HepG2 (cell line): ENCODE results near the gene MYADML2. TPM values are rescaled to one million over a fixed set of nuclear protein-coding genes. Genes with fewer than 3 reads are reported as not detected.

Source experiments
- ATAC-seq: fragments of 200-7000 bp; cut with Tn5 transposase; 3 replicates; pipeline ENCODE4 v1.9.1; 2020; ENCODE audit warnings: mild to moderate bottlenecking, moderate library complexity
- BruUV-seq: library from RNA; stranded (reverse); fragments of 400-500 nt; replicated peaks from 2 replicates; lab custom pipeline; 2021; lab: Mats Ljungman, UMichigan
- CTCF ChIA-PET: fragments of 300-600 bp; formaldehyde crosslinking; extraction: SDS; loops from one replicate; lab custom pipeline; 2021; ENCODE audit warnings: low total read pairs, inconsistent platforms, low intra/inter-chr PET ratio; lab: Yijun Ruan, JAX
- POLR2A ChIA-PET: fragments of 350-600 bp; sonication (Branson Sonifier 250); formaldehyde crosslinking; loops from one replicate; lab custom pipeline; 2020; ENCODE audit warnings: antibody characterized with exemption, inconsistent platforms; lab: Yijun Ruan, JAX
- DNase-seq: peaks from one replicate; pipeline ENCODE4 v3.0.0-alpha.2; 2015; ENCODE audit warnings: low spot score
- FAIRE-seq: peaks from 3 replicates; lab custom pipeline; 2011; peaks lifted over from hg19 to GRCh38; lab: Jason Lieb, UNC
- H2AFZ ChIP-seq: one replicate; pipeline ENCODE4 v1.6.1; 2011; ENCODE audit warnings: low read length, inconsistent platforms
- H3K27ac ChIP-seq: fragments of 300-600 bp; 3 replicates; pipeline ENCODE4 v1.8.0; 2011; ENCODE audit warnings: mixed run types, mild to moderate bottlenecking, mixed read lengths, low read length, inconsistent platforms; ENCODE audit not compliant: insufficient read depth; ENCODE audit errors: extremely low read length
- H3K27me3 ChIP-seq, 2 experiments: fragments of 200-600 bp in 1 of 2; 2 replicates in 1 of 2; 3 replicates in 1 of 2; pipeline versions ENCODE4 v1.6.0 to v1.8.0; 2011; ENCODE audit warnings: low read length in 2 of 2, mild to moderate bottlenecking in 2 of 2, moderate library complexity in 2 of 2, inconsistent platforms in 1 of 2; ENCODE audit not compliant: insufficient read depth in 2 of 2, control insufficient read depth in 1 of 2
- H3K36me3 ChIP-seq, 2 experiments: fragments of 200-600 bp in 1 of 2; replicated peaks in 1 of 2; 2 replicates in 1 of 2; 3 replicates in 1 of 2; pipeline versions ENCODE4 v1.5.1 to v1.8.0; 2011; ENCODE audit warnings: low read length in 2 of 2, inconsistent platforms in 1 of 2; ENCODE audit not compliant: insufficient read depth in 2 of 2, control insufficient read depth in 1 of 2
- H3K4me1 ChIP-seq: 2 replicates; pipeline ENCODE4 v1.5.1; 2012; ENCODE audit warnings: low read length, inconsistent platforms; ENCODE audit not compliant: insufficient read depth
- H3K4me2 ChIP-seq: 2 replicates; pipeline ENCODE4 v1.6.0; 2011; ENCODE audit warnings: low read depth, low read length, inconsistent platforms
- H3K4me3 ChIP-seq, 3 experiments: fragments of 200-600 bp in 1 of 3; sonication (generic), shearing (Covaris generic) in 1 of 3; replicated peaks in 1 of 3; 2 replicates each; pipeline ENCODE4 v1.5.1; 2011 to 2016; ENCODE audit warnings: low read length in 3 of 3, inconsistent platforms in 2 of 3, low read depth in 2 of 3, mild to moderate bottlenecking in 2 of 3, control low read depth in 1 of 3, mixed read lengths in 1 of 3; ENCODE audit not compliant: insufficient read depth in 1 of 3
- H3K79me2 ChIP-seq: one replicate; pipeline ENCODE4 v1.6.1; 2011; ENCODE audit warnings: low read length, inconsistent platforms; ENCODE audit not compliant: insufficient read depth
- H3K9ac ChIP-seq: 2 replicates; pipeline ENCODE4 v1.6.0; 2011; ENCODE audit warnings: mild to moderate bottlenecking, low read depth, low read length, inconsistent platforms; ENCODE audit not compliant: insufficient read depth
- H3K9me3 ChIP-seq: 2 replicates; pipeline ENCODE4 v1.5.1; 2012; ENCODE audit warnings: mild to moderate bottlenecking, low read length
- H4K20me1 ChIP-seq: 2 replicates; pipeline ENCODE4 v1.6.0; 2011; ENCODE audit warnings: inconsistent platforms, mild to moderate bottlenecking, low read length, moderate library complexity; ENCODE audit not compliant: insufficient read depth
- MAZ ChIP-seq, 2 experiments: sonication (generic) in 1 of 2; formaldehyde crosslinking in 1 of 2; IDR thresholded peaks; 2 replicates each; pipeline versions ENCODE4 v1.5.0 to v1.6.1; 2012 to 2020; ENCODE audit warnings: low read depth in 2 of 2, mild to moderate bottlenecking in 2 of 2, borderline replicate concordance in 1 of 2, improper control_type of control experiment in 1 of 2, low read length in 1 of 2, missing genetic modification reagents in 1 of 2, moderate library complexity in 1 of 2
- RAD21 ChIP-seq: fragments of 450-650 bp; formaldehyde crosslinking; IDR thresholded peaks from 2 replicates; pipeline ENCODE4 v1.5.0; 2020; ENCODE audit warnings: mild to moderate bottlenecking
- ZBTB39 ChIP-seq: sonication (generic); formaldehyde crosslinking; IDR thresholded peaks from 2 replicates; pipeline ENCODE4 v1.5.0; 2020; ENCODE audit warnings: missing genetic modification reagents
- ZBTB7A ChIP-seq: sonication (generic); formaldehyde crosslinking; IDR thresholded peaks from 2 replicates; pipeline ENCODE4 v1.8.0; 2022; ENCODE audit warnings: mild to moderate bottlenecking, missing genetic modification reagents
- ZNF646 ChIP-seq: sonication (generic); formaldehyde crosslinking; IDR thresholded peaks from 2 replicates; pipeline ENCODE4 v1.9.0; 2021; ENCODE audit warnings: mild to moderate bottlenecking, missing genetic modification reagents
- WGBS: methylation state at CpG from one replicate; pipeline ENCODE4 v1.1.6; 2017; ENCODE audit warnings: low lambda C conversion rate; 5-methylcytosine and 5-hydroxymethylcytosine counted together
- in situ Hi-C: cut with HindIII; loops from 2 replicates; pipeline ENCODE4 v1.10.0; 2017; ENCODE audit warnings: low pct_unique_long_range_greater_than_20kb; ENCODE audit not compliant: extremely low pct_ligation_motif_present
- intact Hi-C: fragments of 100-400 bp; cut with micrococcal nuclease; formaldehyde crosslinking; loops from one replicate; pipeline ENCODE4 v1.10.0; 2022; ENCODE audit not compliant: unreplicated experiment
- polyA plus RNA-seq, 8 experiments: library from polyadenylated mRNA; depleted of rRNA in 3 of 8; stranded (reverse) in 7 of 8; unstranded in 1 of 8; fragments of >200 nt; fragmentation: Illumina TruSeq in 4 of 8; extraction: Trizol in 4 of 8; gene quantifications; 2 replicates each; pipeline versions ENCODE4 v1.2.1 to v1.2.3, GENCODE V29; 2011 to 2016; ENCODE audit warnings: low read depth in 4 of 8, missing spikeins in 1 of 8, mixed read lengths in 1 of 8; ENCODE audit not compliant: insufficient read depth in 1 of 8
- total RNA-seq, 5 experiments: library from RNA; depleted of rRNA; stranded (reverse); fragments of >200 nt; fragmentation: Illumina TruSeq; extraction: Trizol; gene quantifications; 2 replicates each; pipeline ENCODE4 v1.2.3, GENCODE V29; 2016; ENCODE audit warnings: low read depth in 1 of 5
- TF ChIP-seq, protein P1 (sequence below): sonication (generic); formaldehyde crosslinking; IDR thresholded peaks from 2 replicates; pipeline ENCODE4 v1.4.0; 2020; ENCODE audit warnings: mild to moderate bottlenecking, missing genetic modification reagents
- TF ChIP-seq, protein P2 (sequence below): sonication (generic); formaldehyde crosslinking; IDR thresholded peaks from 2 replicates; pipeline ENCODE4 v1.4.0; 2020; ENCODE audit warnings: missing genetic modification reagents

Gene MYADML2
- total and polyA plus RNA-seq, 2 of the 13 experiments (the other 11 are each of a cell fraction or from before 2014, with no cell fraction given), result not detected

DNA sequence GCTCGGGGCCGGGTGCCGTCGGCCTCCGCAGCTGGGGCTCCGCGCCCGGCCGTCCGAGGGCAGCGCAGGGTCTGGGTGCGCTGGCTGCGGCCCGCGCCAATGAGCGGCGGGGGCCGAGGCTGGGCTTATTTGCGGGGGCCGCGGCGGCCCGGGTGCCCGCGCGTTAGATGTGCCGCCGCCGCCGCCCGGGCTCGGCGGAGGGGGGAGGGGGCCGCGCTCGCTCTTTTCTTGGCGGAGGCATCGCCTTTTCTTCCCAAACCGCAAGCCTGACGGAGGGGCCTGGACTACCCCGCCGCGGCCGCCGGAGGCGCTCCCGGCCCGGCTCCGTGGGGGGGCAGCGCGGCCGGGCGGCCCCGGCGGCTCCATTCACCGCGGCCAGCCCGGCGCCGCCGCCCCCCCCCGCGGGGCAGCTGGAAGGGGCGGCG lies 14.1 kb upstream of the MYADML2 start, which contains the start of gene NOTUM (continued):
- TF ChIP-seq, protein P1, sequence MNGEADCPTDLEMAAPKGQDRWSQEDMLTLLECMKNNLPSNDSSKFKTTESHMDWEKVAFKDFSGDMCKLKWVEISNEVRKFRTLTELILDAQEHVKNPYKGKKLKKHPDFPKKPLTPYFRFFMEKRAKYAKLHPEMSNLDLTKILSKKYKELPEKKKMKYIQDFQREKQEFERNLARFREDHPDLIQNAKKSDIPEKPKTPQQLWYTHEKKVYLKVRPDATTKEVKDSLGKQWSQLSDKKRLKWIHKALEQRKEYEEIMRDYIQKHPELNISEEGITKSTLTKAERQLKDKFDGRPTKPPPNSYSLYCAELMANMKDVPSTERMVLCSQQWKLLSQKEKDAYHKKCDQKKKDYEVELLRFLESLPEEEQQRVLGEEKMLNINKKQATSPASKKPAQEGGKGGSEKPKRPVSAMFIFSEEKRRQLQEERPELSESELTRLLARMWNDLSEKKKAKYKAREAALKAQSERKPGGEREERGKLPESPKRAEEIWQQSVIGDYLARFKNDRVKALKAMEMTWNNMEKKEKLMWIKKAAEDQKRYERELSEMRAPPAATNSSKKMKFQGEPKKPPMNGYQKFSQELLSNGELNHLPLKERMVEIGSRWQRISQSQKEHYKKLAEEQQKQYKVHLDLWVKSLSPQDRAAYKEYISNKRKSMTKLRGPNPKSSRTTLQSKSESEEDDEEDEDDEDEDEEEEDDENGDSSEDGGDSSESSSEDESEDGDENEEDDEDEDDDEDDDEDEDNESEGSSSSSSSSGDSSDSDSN (CRISPR knock-in tag), result peak; percentile 39; the same call in 1 of the 2 replicates
- peak; percentile 83 for TF ChIP-seq MAZ (IDR thresholded peaks at IDR 0.05; ENCODE audit: borderline replicate concordance, low read depth, low read length)
- TF ChIP-seq MAZ (CRISPR knock-in tag; IDR thresholded peaks at IDR 0.05; ENCODE audit: low read depth), result peak; percentile 30; the same call in 1 of the 2 replicates
- no peak for TF ChIP-seq ZBTB7A (CRISPR knock-in tag)
- TF ChIP-seq, protein P2, sequence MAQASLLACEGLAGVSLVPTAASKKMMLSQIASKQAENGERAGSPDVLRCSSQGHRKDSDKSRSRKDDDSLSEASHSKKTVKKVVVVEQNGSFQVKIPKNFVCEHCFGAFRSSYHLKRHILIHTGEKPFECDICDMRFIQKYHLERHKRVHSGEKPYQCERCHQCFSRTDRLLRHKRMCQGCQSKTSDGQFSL (CRISPR knock-in tag), result peak; percentile 98

GRCh38 chr17:81960130-81960958 lies 13.3 kb upstream of the MYADML2 start:
- no TSS peak for BruUV-seq
- H3K79me2 ChIP-seq, result peaks cover 63% of the 10 kb centered on the region
- no peaks in the 10 kb centered on the region; a peak in 1 of 5 replicates for H3K27me3 ChIP-seq
- DNase-seq (no peak), ATAC-seq (peak; percentile 1; the same call in 1 of the 3 replicates), FAIRE-seq (no peak)
- WGBS, result under 1% methylated on average over 21 of the region's 98 CpGs
- H3K4me2 ChIP-seq, result peak overlapping the region; percentile 99
- H4K20me1 ChIP-seq, result peaks cover 21% of the 10 kb centered on the region
- H3K36me3 ChIP-seq, result peaks cover 25 to 38% of the 10 kb centered on the region in 2 experiments
- H3K4me3 ChIP-seq, result peak overlapping the region; percentile 95 to 97 (median 96)
- in situ Hi-C loops (no loop called here), intact Hi-C loops (loop anchor here (2.0 kb wide), 1 partner anchor 34 kb away; no protein-coding TSS in a partner anchor)
- CTCF ChIA-PET, result interaction anchor here (1.0 to 4.7 kb wide), 9 partner anchors 9 to 60 kb away, joined by 4 to 181 read pairs (median 25); partner anchors contain the start of genes ASPSCR1, CENPX and LRRC45
- POLR2A ChIA-PET, result interaction anchor here (1.2 to 7.0 kb wide), 13 partner anchors 7 to 77 kb away, joined by 4 to 406 read pairs (median 17); partner anchors contain the start of genes ASPSCR1, CENPX, DCXR and LRRC45
- H2AFZ ChIP-seq, result no peak overlapping the region
- H3K4me1 ChIP-seq, result peaks cover 71% of the 10 kb centered on the region
- H3K27ac ChIP-seq, result peak overlapping the region; percentile 86
- H3K9me3 ChIP-seq, result no peaks in the 10 kb centered on the region
- H3K9ac ChIP-seq, result peak overlapping the region; percentile 99
- no peak for TF ChIP-seq RAD21 (CRISPR knock-in tag)
- peak; percentile 34; the same call in 1 of the 2 replicates for TF ChIP-seq ZNF646
- TF ChIP-seq ZBTB39, result peak; percentile 31; the same call in 1 of the 2 replicates
